ENCODE measurements around the gene TGFBR3L.

The TGFBR3L gene

DNA sequence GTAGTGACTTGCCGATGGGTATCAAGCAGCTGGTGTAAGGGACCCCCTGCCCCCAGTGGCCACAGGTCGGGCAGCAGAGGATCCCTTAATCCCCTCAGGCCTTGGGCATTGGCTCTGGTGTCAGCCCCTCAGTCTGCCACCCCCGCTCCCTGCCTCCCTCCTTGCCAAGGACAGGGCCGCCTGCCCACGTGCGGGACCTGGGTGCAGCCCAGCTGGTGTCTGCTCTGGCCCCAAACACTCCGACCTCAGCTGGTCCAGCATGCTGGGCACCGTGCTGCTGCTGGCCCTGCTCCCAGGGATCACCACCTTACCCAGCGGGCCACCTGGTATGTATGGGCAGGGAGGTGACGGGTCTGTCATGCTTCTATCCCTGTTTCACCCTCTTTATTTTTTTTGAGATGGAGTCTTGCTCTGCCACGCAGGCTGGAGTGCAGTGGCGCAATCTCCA lies at the start of gene TGFBR3L:
TSS of gene TGFBR3L (plus strand) at position 233 of the 448 bp plus-strand sequence.
- DNase-seq, result no peak

DNA sequence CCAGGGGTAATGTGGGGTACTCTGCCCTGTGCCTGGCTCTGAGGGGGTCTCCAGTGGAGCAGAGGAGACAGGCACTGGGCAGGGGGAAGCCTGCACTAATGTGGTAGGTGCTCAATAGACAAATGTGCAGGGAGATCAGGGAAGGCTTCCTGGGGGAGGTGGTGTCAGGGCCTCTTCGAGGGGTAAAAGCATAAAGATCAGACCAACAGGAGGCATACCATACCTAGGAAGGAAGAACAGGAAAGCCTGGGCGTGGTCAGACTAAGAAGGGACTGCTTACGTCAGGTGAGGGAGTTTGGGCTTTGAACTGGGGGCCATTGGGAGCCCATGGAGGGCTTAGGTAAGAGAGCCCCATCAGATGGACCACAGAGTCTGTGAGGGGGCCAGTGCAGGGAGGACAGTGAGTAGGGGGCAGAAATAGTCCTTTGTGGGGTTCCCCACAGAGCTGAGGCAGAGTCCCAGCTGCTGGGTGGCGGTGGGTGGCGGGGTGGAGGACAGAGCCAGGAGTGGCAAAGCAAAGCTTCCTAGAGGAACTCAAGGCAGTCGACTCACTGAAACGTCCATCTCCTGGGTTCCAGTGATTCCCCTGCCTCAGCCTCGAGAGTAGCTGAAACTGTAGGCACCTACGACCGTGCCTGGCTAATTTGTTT lies 49.2 kb upstream of the TGFBR3L start:
- no peak for DNase-seq

DNA sequence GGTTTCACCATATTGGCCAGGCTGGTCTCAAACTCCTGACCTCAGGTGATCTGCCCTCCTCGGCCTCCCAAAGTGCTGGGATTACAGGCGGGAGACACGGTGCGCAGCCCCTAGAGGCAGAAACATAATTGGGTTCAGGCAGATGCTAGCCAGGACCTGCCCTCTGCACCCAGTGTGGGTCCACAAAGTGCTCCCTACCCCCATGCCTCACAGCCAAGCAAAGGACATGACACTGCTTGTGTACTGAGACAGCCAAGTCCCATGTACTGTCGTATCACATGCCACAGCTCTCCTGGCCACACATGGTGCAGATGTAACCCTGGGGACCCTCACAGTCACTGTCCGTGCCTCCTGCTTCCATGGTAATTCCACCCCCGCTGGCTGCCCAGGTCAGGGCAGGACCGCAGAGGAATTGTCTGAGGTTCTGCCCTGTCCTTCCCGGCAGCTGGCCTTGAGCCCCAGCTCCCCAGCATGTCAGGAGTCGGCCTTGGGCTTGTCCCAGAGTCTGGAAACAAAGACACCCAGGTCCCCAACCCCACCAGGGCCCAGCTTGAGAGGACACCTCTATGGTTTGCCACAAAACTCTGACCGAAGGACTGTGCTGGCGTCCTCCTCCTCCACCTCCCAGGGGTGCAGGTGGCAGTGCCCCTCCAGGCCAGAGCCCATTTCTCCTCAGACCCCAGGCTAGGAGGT lies 48.1 kb upstream of the TGFBR3L start:
- no peak for DNase-seq

DNA sequence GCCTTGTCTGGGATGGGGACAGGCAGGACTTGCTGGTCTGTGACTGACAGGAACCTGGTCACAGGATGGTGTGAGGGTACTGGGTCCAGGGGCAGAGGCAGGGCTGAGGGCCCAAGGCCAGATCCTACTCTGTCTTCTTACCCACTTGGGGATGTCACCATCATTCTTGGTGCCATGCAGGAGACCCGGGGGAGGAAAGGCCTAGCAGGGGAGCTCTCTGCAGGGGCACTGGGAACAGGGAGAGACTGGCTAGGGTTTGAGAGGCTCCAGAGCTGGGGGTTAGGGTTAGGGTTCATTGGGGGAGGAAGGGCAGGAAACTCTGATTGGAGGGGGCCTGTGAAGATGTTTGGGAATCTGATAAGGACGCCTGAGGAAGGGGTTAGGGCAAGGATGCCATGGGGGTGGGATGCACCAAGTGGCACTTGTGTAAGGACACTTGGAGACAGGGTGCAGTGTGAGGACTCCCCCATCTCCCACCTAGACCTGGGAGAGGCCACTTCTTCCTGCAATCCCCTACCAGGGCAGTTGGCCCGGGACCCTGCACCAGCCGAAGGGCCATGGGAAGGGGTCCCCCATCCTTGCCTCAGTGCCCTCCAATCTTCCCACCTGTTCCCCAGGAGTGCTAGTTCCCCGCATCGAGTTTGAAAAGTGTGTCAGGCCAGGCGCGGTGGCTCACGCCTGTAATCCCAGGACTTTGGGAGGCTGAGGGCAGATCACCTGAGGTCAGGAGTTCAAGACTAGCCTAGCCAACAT lies 47.4 kb upstream of the TGFBR3L start:
- DNase-seq, result no peak

DNA sequence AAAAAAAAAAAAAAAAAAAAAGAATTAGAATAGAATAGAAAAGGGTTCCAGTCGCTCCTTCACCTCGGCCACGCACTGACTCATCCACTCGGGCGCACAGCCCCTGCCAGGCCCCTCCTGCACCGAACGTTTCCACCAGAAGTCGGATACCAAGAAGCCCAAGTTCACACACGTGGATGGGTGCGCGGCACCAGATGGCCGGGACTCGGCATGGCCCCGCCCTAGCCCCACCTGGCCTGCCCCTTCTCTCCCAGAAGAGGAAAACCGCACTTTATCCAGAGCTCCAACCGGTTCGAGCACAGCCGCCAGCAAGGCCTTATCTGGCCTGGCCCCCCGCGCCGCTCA lies 46.3 kb upstream of the TGFBR3L start:
- DNase-seq, result no peak

DNA sequence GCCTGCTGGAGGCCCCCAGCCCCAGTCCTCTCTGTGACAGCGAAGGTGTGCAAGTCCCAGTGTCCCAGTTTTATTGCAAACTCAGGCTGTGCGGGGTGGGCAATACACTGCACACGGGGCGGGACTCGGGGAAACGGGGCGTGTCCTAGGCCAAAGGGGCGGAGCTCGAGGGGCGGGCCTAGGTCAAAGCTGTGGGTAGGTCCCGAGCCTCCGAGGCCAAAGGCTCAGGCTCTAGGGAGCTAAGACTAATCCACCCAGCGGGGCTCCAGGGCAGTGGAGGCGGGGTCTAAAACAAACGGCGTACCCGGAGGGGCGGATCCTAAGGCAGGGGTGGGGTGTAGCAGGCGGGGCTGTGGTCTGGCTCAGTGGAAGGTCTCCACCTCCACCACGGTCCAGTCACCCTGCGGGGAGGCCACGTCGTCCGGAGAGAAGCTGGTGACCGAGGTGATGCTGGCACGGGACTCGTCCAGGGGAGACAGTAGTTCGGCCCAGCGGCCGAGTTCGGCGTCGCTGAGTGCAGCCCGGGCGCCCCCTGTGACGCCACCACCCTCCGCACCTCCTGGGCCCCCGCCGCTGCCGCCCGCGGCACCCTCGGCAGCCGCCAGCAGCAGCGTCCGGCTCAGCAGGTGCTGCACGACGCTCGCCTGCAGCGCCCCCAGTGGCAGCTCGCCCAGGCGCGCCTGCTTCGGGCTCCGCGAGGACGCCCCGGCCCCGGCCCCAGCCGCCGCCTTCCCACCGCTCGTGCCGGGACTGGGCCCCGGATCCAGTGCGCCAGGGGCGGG lies 45.8 kb upstream of the TGFBR3L start:
- DNase-seq, result peak; percentile 81

DNA sequence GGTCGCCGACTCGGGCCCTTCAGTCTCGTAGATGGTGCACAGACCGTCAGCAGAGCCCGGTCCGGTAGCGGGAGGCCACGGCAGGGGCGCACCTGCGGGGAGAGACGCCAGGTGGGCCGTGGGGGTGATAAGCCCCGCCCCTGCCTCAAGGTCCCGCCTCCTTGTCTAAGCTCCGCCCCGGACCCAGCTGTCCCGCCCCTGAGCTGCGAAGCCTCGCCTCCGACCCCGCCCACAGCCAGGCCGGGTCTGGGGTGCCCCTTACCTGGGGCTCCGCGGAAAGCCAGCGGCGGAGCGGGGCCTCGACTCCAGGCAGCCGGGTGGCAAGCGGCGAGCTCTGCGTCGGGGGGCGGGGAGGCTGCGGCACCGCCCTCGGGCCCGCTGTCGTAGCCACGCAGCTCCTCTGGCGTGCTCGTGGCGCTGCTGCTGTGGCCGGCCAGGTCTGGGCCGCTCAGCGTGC lies 45.1 kb upstream of the TGFBR3L start:
- DNase-seq, result peak; percentile 75

DNA sequence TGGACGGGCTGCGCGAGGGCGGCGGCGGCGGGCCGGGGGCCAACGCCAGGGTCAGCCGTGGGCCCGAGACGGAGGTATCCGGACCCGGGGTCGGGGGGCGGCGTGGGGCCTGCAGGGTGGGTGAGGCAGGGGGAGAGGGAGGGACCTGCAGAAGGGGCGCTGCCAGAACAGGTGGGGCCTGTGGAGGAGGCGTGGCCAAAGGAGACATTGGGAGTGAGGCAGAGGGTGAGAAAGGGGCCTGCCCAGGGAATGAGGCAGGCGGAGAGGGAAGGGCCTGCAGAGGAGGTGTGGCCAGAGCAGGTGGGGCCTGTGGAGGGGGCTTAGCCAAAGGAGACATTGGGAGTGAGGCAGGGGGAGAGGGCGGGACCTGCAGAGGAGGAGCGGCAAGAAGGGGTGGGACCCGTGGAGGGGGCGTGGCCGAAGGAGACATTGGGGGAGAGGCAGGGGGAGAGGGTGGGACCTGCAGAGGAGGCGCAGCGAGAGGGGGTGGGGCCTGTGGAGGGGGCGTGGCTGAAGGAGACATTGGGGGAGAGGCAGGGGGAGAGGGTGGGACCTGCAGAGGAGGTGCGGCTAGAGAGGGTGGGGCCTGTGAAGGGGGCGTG lies 44.6 kb upstream of the TGFBR3L start:
- DNase-seq, result peak; percentile 37

DNA sequence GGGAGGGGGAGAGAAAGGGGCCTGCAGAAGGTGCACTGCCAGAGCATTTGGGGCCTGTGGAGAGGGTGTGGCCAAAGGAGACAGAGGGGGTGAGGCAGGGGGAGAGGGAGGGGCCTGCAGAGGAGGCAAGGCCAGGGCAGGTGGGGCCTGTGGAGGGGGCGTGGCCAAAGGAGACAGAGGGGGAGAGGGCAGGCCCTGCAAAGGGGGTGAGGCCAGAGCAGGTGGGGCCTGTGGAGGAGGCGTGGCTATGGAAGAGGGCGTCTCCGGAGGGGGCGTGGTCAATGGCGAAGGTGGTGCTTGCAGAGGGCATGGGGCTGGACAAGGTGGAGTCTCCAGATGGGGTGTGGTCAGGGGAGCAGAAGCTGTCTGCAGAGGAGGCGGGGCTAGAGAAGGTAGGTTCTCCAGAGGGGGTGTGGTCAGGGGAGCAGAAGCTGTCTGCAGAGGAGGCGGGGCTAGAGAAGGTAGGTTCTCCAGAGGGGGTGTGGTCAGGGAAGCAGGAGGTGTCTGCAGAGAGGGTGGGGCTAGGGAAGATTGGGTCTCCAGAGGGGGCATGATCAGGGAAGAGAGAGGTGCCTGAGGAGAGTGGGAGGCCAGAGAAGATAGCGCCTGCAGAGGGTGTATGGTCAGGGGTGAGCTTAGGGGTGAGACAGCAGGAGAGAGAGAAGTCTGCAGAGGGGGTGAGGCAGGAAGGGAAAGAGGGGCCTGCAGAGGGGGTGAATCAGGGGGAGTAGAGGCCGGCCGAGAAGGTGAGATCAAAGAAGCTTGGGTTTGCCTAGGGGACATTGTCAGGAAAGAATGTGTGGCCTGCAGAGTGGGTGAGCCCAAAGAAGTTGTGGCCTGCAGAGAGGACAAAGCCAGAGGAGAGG lies 43.8 kb upstream of the TGFBR3L start:
- DNase-seq, result peak; percentile 70

DNA sequence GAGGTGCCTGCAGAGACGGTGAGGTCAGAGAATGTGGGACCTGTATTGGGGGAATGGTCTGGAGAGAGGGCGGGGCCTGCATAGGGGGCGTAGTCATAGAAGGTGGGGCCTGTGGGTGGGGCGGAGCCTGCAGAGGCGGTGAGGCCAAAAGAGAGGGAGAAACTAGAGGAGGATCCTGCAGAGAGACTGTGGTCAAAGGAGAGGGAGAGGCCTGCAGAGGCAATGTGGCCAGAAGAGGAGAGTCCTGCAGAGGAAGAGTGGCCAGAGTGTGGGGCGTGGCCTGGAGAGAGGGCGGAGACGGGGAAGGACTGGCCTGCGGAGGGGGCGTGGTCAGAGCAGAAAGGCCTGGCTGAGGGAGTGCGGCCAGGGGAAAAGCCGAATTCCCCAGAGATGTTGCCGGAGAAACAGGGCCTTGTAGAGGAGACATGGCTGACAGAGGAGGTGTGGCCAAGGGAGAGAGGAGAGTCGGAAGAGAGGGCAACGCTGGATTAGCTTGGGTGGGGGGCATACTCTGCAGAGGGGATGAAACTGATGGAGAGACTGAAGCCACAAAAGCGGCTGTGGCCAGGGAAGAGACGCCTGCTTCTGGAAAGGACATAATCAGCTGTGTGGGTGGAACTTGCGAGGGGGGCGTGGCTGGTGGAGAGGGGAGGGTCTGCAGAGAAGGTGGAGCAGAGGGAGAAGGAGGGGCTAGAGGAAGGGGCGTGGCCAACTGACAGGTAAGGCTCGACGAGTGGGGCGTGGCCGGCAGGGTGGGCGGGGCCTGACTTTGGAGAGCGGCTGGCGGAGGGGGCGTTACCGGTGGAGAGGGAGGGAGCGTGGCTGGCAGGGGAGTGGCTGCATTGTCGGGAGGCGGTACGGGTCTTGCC lies 43.0 kb upstream of the TGFBR3L start:
- peak; percentile 84 for DNase-seq

DNA sequence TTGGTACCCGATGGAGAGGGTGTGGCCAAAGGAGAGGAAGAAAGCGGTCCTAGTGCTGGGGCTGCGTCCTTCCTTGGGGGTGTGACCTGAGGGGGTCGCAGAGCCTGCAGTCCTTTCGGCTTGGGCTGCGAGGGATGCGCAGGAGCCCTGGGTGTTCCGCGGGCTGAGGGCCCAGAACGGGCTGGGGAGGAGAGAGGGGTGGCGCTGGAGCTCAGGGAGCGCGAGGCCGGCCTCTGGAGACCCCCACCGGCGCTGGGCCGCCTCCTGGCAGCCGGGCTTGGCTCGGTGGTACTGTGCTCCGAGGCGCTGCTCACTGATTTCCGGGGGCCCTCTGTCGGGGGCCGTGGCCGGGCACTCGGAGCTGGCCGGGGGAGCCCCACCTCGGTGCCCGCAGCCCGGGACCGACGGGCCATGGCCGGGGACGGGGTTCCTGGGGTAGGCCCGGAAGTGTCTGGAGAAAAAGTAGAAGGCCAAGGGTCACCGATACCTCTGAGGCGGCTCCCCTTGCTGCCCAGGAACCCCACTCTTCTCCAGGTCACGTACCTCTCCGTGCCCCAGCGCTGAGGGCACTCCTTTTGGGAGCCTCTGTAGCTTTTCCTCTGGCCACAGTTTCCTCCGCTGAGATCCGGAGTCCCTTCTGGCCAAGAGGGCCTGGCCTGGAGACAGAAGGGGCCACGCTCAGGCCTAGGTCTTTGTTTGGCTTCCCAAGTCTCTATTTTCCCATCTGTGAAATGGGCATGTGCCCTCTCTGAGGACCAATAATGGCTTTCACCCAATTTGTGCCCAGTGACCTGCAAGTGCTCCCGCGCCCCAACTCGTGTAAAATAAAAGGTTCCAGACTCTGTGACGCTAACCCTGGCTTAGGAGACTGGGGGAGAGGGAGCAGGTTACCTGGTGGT lies 42.1 kb upstream of the TGFBR3L start:
- DNase-seq, result no peak

DNA sequence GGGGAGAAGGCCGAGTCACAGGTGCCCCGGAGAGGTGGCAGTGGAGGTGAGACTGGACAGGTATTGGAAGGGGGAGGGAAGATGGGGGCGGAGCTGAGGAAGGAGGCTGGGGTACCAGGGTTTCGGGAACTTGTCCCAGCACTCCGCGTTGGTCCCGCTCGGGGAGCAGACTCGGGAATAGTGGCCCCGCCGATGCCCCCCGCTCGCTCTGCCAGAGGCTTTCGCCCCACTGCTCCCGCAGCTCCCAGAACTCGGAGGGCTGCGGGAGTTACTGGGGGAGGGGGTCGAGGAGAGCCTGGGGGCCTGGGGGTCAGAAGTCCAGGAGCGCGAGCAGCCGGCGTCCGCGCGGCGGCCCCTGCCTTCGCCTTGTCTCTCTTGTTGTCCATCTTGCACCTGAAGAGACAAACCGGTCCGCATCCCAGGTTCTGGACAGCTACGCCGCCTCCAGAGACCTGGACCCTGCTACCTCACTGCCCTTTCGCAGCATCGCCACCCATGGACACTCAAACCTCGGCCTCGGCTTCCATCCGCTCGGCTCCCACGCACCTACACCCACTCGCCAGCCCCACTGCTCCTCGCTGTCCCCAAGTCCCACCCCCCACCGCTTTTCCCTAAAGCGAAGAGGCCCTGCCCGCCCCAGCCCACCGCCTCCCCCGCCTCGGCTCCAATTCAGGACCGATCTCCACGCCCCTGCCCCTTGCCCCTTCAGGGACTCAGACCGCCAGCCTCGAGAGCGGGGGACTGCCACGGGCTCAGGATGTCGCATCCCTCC lies 41.1 kb upstream of the TGFBR3L start:
- DNase-seq, result no peak

DNA sequence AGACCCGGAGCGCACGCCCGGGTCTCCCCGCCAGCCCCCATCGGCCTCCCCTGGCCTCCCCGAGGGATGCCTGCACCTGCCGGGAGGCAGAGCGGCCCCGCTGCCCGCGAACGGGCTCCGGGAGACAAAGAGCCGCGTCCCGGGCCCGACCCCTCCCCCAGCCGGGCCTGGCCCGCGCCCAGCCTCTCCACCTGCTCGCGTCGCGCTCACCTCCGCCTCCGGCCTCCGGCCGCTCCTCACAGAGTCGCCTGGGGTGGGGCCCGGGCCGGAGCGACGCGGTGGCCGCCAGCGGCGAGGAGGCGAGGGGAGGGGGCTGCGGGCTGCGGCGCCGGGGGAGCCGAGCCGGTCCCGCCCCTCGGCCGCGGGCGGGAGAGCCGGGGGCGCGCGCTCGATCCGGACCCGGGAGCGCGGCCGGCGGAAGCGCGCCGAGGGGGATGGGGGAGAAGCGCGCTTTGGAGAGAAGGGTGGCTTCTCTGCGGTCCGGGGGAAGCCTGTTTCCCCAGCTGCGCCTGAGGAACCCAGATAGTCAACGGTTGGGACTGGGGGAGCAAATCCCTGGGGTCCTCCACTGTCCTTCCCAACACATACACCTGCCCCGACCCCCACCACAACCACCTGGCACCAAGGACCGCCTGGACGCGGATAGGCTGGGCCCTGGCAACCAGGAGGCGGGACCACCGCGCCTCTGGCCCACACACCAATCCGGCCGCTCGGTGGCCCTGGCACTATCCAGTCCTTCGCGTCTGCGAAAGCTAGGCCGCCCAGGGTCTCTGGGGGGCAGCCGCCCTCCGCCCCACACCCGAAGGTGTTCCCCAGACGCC lies 40.3 kb upstream of the TGFBR3L start, which contains the start of gene PRR36:
TSS of gene PRR36 (minus strand) at position 315 of the 821 bp plus-strand sequence. CDS start 701 bp downstream, outside the sequence.
- DNase-seq, result no peak

DNA sequence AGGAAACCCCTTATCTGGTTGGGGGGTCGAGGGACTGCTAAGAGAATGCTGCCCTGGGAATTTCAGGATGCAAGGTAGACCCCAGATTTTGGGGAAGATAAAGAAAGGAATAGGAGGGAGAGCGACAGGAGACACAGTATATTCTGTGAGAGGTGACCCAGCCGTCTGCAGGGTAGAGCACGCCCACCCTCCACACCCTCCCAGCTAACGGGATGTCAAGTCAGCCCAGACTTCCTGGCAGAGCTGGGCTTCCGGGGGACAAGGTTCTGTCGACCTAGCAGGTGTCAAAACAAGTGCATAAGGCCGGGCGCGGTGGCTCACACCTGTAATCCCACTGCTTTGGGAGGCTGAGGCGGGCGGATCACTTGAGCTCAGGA lies 39.7 kb upstream of the TGFBR3L start:
- no peak for DNase-seq

DNA sequence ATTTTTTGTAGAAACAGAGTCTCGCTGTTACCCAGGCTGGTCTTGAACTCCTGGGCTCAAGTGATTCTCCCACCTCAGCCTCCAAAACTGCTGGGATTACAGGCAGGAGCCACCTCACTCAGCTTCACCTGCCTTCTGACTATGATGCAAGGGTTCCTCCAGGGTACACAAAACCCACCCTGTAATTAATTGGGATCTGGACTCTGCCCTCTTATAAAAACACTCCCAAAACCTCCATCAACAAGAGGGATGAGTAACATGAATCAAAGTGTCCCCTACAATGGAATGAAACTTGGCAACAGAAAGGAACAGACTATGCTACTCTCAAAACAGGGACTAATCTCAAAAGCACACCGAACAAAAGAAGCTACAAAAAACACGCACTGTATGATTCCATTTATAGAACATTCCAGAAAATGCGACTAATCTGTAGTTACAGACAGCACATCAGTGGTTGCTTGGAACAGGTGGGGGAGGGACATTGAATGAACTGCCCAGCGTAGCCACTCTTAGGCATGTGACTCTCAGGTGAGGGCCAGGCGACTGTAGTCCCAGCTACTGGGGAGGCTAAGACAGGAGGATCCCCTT lies 37.3 kb upstream of the TGFBR3L start:
- no peak for DNase-seq

DNA sequence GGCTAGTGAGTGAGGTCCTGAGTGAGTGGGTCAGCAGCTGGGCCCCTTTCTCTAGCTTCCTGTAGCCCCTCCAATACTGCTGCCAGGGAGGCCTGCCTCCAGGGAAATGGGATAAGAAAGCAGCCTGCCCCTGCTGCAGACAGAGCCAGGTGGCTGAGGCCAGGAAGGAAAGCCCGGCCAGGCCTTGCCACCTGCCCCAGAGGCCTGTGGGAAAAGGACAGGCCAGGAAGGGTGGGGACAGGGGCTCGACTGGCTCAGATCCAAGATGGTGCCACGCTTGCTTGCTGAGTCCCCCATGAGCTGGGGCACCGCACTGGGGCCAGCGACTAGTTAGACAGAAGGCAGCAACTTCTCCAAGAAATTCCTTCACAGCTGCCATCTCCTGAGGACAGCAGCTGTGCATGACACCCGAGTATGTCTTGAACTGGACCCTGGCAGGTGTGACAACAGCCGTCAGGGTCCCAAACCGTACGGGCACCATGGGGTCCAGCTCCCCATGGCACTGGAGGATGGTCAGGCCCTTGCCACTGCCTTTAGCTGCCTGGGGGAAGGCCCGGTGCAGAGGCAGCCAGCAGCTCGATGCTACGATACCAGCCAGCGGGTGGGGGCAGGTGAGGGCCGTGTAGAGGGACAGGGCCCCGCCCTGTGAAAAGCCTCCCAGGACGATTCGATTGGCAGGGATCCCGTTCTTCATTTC lies 35.4 kb upstream of the TGFBR3L start:
- no peak for DNase-seq

DNA sequence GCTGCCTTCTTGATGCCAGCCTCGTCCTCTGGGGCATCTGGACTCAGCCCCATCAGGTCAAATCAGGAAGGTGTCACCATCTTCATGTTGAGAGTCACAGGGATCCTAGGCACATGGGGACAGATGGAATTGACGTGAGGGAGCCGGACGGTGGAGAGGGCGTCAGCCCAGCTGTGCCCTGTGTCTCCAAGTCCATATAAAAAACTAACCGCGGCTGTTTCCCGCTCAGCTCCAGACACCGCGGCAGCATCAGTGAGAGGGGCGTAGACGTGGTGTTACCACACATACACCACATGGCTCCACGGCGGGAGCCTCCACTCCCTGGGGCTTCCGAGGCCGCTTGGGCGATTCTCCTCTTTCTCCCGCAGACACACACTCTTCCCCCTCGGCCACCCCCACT lies 34.8 kb upstream of the TGFBR3L start:
- no peak for DNase-seq
